Liver (tissue), 9 donors: ENCODE results near the gene ATF7IP. TPM values are rescaled to one million over a fixed set of nuclear protein-coding genes. Genes with fewer than 3 reads are reported as not detected.

Experiments
- DNase-seq: peaks from one replicate; pipeline ENCODE4 v3.0.0-alpha.2; 2017; ENCODE audit warnings: low spot score
- H3K27ac ChIP-seq, 2 donors: one replicate each; pipeline ENCODE4 v1.7.0; 2013; ENCODE audit warnings: inconsistent platforms in 2 of 2, low read length in 2 of 2, control low read depth in 1 of 2, low read depth in 1 of 2, mild to moderate bottlenecking in 1 of 2
- H3K27me3 ChIP-seq, 4 donors: one replicate each; pipeline versions ENCODE4 v1.6.1 to v1.7.0; 2013; ENCODE audit warnings: low read length in 3 of 4, inconsistent platforms in 1 of 4, mild to moderate bottlenecking in 1 of 4, moderate library complexity in 1 of 4; ENCODE audit not compliant: control insufficient read depth in 4 of 4, insufficient read depth in 4 of 4
- H3K36me3 ChIP-seq, 4 donors: one replicate each; pipeline versions ENCODE4 v1.6.1 to v1.7.0; 2013; ENCODE audit warnings: low read length in 3 of 4, mild to moderate bottlenecking in 3 of 4, low read depth in 1 of 4, moderate library complexity in 1 of 4; ENCODE audit not compliant: control insufficient read depth in 4 of 4, insufficient read depth in 3 of 4
- H3K4me1 ChIP-seq, 4 donors: one replicate each; pipeline versions ENCODE4 v1.6.1 to v1.7.0; 2013; ENCODE audit warnings: low read length in 3 of 4, mild to moderate bottlenecking in 3 of 4, moderate library complexity in 1 of 4; ENCODE audit not compliant: control insufficient read depth in 4 of 4, insufficient read depth in 4 of 4
- H3K4me3 ChIP-seq, 3 donors: one replicate each; pipeline versions ENCODE4 v1.6.1 to v1.7.0; 2013; ENCODE audit warnings: low read length in 3 of 3, control low read depth in 1 of 3, low read depth in 1 of 3, mild to moderate bottlenecking in 1 of 3
- H3K9ac ChIP-seq, 2 donors: one replicate each; pipeline ENCODE4 v1.7.0; 2013; ENCODE audit warnings: low read length in 2 of 2, mild to moderate bottlenecking in 2 of 2, moderate library complexity in 2 of 2, control low read depth in 1 of 2, low read depth in 1 of 2
- H3K9me3 ChIP-seq, 4 donors: one replicate each; pipeline versions ENCODE4 v1.6.1 to v1.7.0; 2013; ENCODE audit warnings: low read length in 3 of 4; ENCODE audit not compliant: control insufficient read depth in 4 of 4
- ATF3 ChIP-seq: IDR thresholded peaks from 2 replicates; pipeline ENCODE4 v1.6.1; 2016; ENCODE audit warnings: antibody characterized with exemption
- CTCF ChIP-seq: fragments of 150-350 bp; IDR thresholded peaks from 2 replicates; pipeline ENCODE4 v1.5.1; 2017; ENCODE audit warnings: improper control_type of control experiment, low read depth, low read length; ENCODE audit not compliant: missing input control
- EGR1 ChIP-seq, 2 donors: IDR thresholded peaks; 2 replicates each; pipeline ENCODE4 v1.6.1; 2016 to 2018; ENCODE audit warnings: antibody characterized with exemption in 2 of 2, low read depth in 2 of 2
- FOXA1 ChIP-seq: IDR thresholded peaks from 2 replicates; pipeline ENCODE4 v1.6.1; 2016; ENCODE audit warnings: antibody characterized with exemption
- FOXA2 ChIP-seq: IDR thresholded peaks from 2 replicates; pipeline ENCODE4 v1.6.1; 2016; ENCODE audit warnings: antibody characterized with exemption
- GABPA ChIP-seq, 2 donors: IDR thresholded peaks in 1 of 2; conservative IDR thresholded peaks in 1 of 2; 2 replicates each; pipeline ENCODE4 v1.6.1; 2016; ENCODE audit warnings: antibody characterized with exemption in 2 of 2, mild to moderate bottlenecking in 1 of 2, moderate library complexity in 1 of 2
- HNF4A ChIP-seq, 2 donors: conservative IDR thresholded peaks; 2 replicates each; pipeline ENCODE4 v1.6.1; 2016; ENCODE audit warnings: antibody characterized with exemption in 2 of 2, mild to moderate bottlenecking in 2 of 2
- HNF4G ChIP-seq: IDR thresholded peaks from 2 replicates; pipeline ENCODE4 v1.6.1; 2016; ENCODE audit warnings: antibody characterized with exemption
- JUND ChIP-seq, 2 donors: IDR thresholded peaks; 2 replicates each; pipeline ENCODE4 v1.6.1; 2016; ENCODE audit warnings: antibody characterized with exemption in 2 of 2
- MAX ChIP-seq: IDR thresholded peaks from 2 replicates; pipeline ENCODE4 v1.6.1; 2016; ENCODE audit warnings: antibody characterized with exemption
- NR2F2 ChIP-seq: IDR thresholded peaks from 2 replicates; pipeline ENCODE4 v1.6.1; 2016; ENCODE audit warnings: antibody characterized with exemption
- RAD21 ChIP-seq, 2 donors: IDR thresholded peaks; 2 replicates each; pipeline ENCODE4 v1.6.1; 2016; ENCODE audit warnings: antibody characterized with exemption in 2 of 2, mild to moderate bottlenecking in 2 of 2
- REST ChIP-seq: IDR thresholded peaks from 2 replicates; pipeline ENCODE4 v1.6.1; 2016; ENCODE audit warnings: antibody characterized with exemption, mild to moderate bottlenecking
- RXRA ChIP-seq, 2 donors: IDR thresholded peaks; 2 replicates each; pipeline ENCODE4 v1.6.1; 2017 to 2018; ENCODE audit warnings: antibody characterized with exemption in 2 of 2, mild to moderate bottlenecking in 1 of 2
- SP1 ChIP-seq: IDR thresholded peaks from 2 replicates; pipeline ENCODE4 v1.6.1; 2018; ENCODE audit warnings: antibody characterized with exemption, mild to moderate bottlenecking
- TAF1 ChIP-seq: conservative IDR thresholded peaks from 2 replicates; pipeline ENCODE4 v1.6.1; 2016; ENCODE audit warnings: antibody characterized with exemption, mild to moderate bottlenecking
- YY1 ChIP-seq: IDR thresholded peaks from 2 replicates; pipeline ENCODE4 v1.6.1; 2016; ENCODE audit warnings: antibody characterized with exemption, mild to moderate bottlenecking
- ZBTB33 ChIP-seq: IDR thresholded peaks from 2 replicates; pipeline ENCODE4 v1.6.1; 2016; ENCODE audit warnings: antibody characterized with exemption
- WGBS: extraction: QIAGEN DNeasy Blood & Tissue Kit; methylation state at CpG from one replicate; pipeline ENCODE4 v1.1.7; 2013; 5-methylcytosine and 5-hydroxymethylcytosine counted together
- polyA plus RNA-seq, 2 donors: library from polyadenylated mRNA; stranded (reverse) in 1 of 2; unstranded in 1 of 2; fragments of 200-250 nt in 1 of 2; fragments of >200 nt in 1 of 2; fragmentation: Nextera tagmentation in 1 of 2; extraction: Ambion mirVana in 1 of 2; gene quantifications; one replicate each; pipeline versions ENCODE4 v1.2.1 to v1.2.3, GENCODE V29; 2013 to 2015
- total RNA-seq, 2 donors: library from RNA; depleted of rRNA; stranded (reverse); fragments of >200 nt; gene quantifications; one replicate each; pipeline ENCODE4 v1.2.3, GENCODE V29; 2014
- donor health status: healthy.
- donor health status: healthy.
- donor health status: healthy.
- donor health status: healthy.
- donor health status: healthy.

The ATF7IP gene
- total and polyA plus RNA-seq, 4 donors, result 3.9 to 25.6 (median 19.9) TPM

GRCh38 chr12:14394317-14395073 is 29.0 kb downstream of the ATF7IP start:
- peak overlapping the region; percentile 36 to 41 (median 41) for H3K4me3 ChIP-seq
- no peak for DNase-seq
- no peaks in the 10 kb centered on the region for H3K9me3 ChIP-seq
- no peaks in the 10 kb centered on the region for H3K27me3 ChIP-seq
- peak overlapping the region; percentile 70 to 75 for H3K27ac ChIP-seq
- WGBS, result 4% methylated on average over 3 of the region's 3 CpGs
- peaks cover 1 to 30% (median 12%) of the 10 kb centered on the region in 4 donors for H3K4me1 ChIP-seq
- no peak for TF ChIP-seq NR2F2
- peak; percentile 32 for TF ChIP-seq REST
- peak in 1 of 2 donors; percentile 26 for TF ChIP-seq EGR1 (IDR thresholded peaks at IDR 0.05; ENCODE audit: low read depth in 2 of 2)
- no peak for TF ChIP-seq HNF4G
- TF ChIP-seq FOXA1, result peak; percentile 71
- peak; percentile 14 to 40 for TF ChIP-seq RXRA (IDR thresholded peaks at IDR 0.05)
- TF ChIP-seq CTCF, result no peak
- peak in 1 of 2 donors; percentile 54 for TF ChIP-seq RAD21 (IDR thresholded peaks at IDR 0.05)
- TF ChIP-seq TAF1, result peak; percentile 27
- peak; percentile 65 for TF ChIP-seq ZBTB33
- peak; percentile 92 for TF ChIP-seq YY1
- TF ChIP-seq HNF4A (conservative IDR thresholded peaks at IDR 0.05), result peak; percentile 50 to 62
- no peak for TF ChIP-seq GABPA (IDR thresholded peaks at IDR 0.05 in 1 of 2, conservative IDR thresholded peaks at IDR 0.05 in 1 of 2)
- TF ChIP-seq JUND (IDR thresholded peaks at IDR 0.05), result peak in 1 of 2 donors; percentile 10
- peak; percentile 63 for TF ChIP-seq MAX
- peak; percentile 34 for TF ChIP-seq FOXA2
- TF ChIP-seq SP1, result peak; percentile 53
- TF ChIP-seq ATF3, result no peak
- peak overlapping the region; percentile 8 to 76 for H3K9ac ChIP-seq
- no peaks in the 10 kb centered on the region for H3K36me3 ChIP-seq
